NCI-H345 treated with DMSO at 0.1 percent for 48 hours (cell line): ENCODE measurements around the gene TUBB3.
"Not testable (repeated sequence)": the region's sequence is repeated elsewhere in the genome, so short reads cannot be mapped to it uniquely, and the experiment has no call there.

Experiments
- DNase-seq: peaks from one replicate; lab custom pipeline; 2025; ENCODE audit not compliant: unreplicated experiment; lab: John Stamatoyannopoulos, UW

The TUBB3 gene

GRCh38 chr16:89922884-89923639 lies at the start of gene TUBB3:
TUBB3 (plus strand) TSS chr16:89923342; CDS start chr16:89923402, 60 bp downstream.
- peak; percentile 48 for DNase-seq

GRCh38 chr16:89873972-89874689 lies 49.0 kb upstream of the TUBB3 start:
- peak; percentile 63 for DNase-seq

- DNase-seq, result not testable (repeated sequence)
Observed at GRCh38 chr16:89879123-89879522, 44.0 kb upstream of the TUBB3 start.

- no peak for DNase-seq
Observed at GRCh38 chr16:89880477-89881367, 42.4 kb upstream of the TUBB3 start.

- DNase-seq, result no peak
Observed at GRCh38 chr16:89881368-89881730, 41.8 kb upstream of the TUBB3 start.

GRCh38 chr16:89883346-89884040 lies 39.6 kb upstream of the TUBB3 start:
- DNase-seq, result no peak

GRCh38 chr16:89884041-89884421 lies 39.1 kb upstream of the TUBB3 start:
- DNase-seq, result no peak

GRCh38 chr16:89887243-89887642 lies 35.9 kb upstream of the TUBB3 start:
- DNase-seq, result no peak

- no peak for DNase-seq
Observed at GRCh38 chr16:89890200-89890599, 32.9 kb upstream of the TUBB3 start.

GRCh38 chr16:89890886-89891657 lies 32.1 kb upstream of the TUBB3 start:
- DNase-seq, result no peak

GRCh38 chr16:89892055-89892630 lies 31.0 kb upstream of the TUBB3 start:
- no peak for DNase-seq

GRCh38 chr16:89892635-89893034 lies 30.5 kb upstream of the TUBB3 start:
- no peak for DNase-seq

- DNase-seq, result no peak
Observed at GRCh38 chr16:89893642-89894548, 29.2 kb upstream of the TUBB3 start.

GRCh38 chr16:89895482-89896250 lies 27.5 kb upstream of the TUBB3 start:
- DNase-seq, result no peak

- no peak for DNase-seq
Observed at GRCh38 chr16:89897204-89897603, 25.9 kb upstream of the TUBB3 start.

- DNase-seq, result no peak
Observed at GRCh38 chr16:89898201-89898967, 24.8 kb upstream of the TUBB3 start.

- no peak for DNase-seq
Observed at GRCh38 chr16:89899879-89900481, 23.2 kb upstream of the TUBB3 start.
